ENCODE measurements around the gene TEX54.

GRCh38 chr11:62823677-62824076 is 9.0 kb downstream of the TEX54 start:
- TF ChIP-seq SP1 (IDR thresholded peaks at IDR 0.05) (no peak), FOXA1 (IDR thresholded peaks at IDR 0.05) (no peak), HDGF (IDR thresholded peaks at IDR 0.05; ENCODE audit: borderline replicate concordance) (no peak), NFRKB (IDR thresholded peaks at IDR 0.05) (no peak), FOXK2 (IDR thresholded peaks at IDR 0.05) (no peak), BHLHE40 (IDR thresholded peaks at IDR 0.05; ENCODE audit: borderline replicate concordance) (no peak), LEF1 (IDR thresholded peaks at IDR 0.05; ENCODE audit: borderline replicate concordance) (no peak)
